A673 (cell line): ENCODE data around the gene DNAI7. TPM values are rescaled to one million over a fixed set of nuclear protein-coding genes. Genes with fewer than 3 reads are reported as not detected.

Experiments
- BruUV-seq: library from RNA; stranded (reverse); fragments of 400-500 nt; replicated peaks from 2 replicates; lab custom pipeline; 2021; lab: Mats Ljungman, UMichigan
- CTCF ChIA-PET: fragments of 300-600 bp; sonication (Branson Sonifier 250); formaldehyde crosslinking; loops from one replicate; lab custom pipeline; 2022; ENCODE audit warnings: antibody characterized with exemption; lab: Charles Lee
- POLR2A ChIA-PET: fragments of 300-600 bp; sonication (Branson Sonifier 250); formaldehyde crosslinking; loops from one replicate; lab custom pipeline; 2022; ENCODE audit warnings: antibody characterized with exemption; ENCODE audit not compliant: low non-redundant PET; lab: Charles Lee
- DNase-seq: peaks from one replicate; pipeline ENCODE4 v3.0.0-alpha.2; 2015; ENCODE audit warnings: low spot score
- H3K27ac ChIP-seq: fragments of 200-600 bp; sonication (generic); 2 replicates; pipeline ENCODE4 v1.5.1; 2016; ENCODE audit warnings: mixed run types, low read depth, mild to moderate bottlenecking, mixed read lengths, antibody characterized with exemption, low read length; ENCODE audit not compliant: poor library complexity, severe bottlenecking
- H3K27me3 ChIP-seq: fragments of 200-600 bp; sonication (generic); replicated peaks from 2 replicates; pipeline ENCODE4 v1.6.1; 2017; ENCODE audit warnings: mixed run types, low read depth, mild to moderate bottlenecking, mixed read lengths, antibody characterized with exemption, low read length; ENCODE audit not compliant: insufficient read depth, poor library complexity
- H3K36me3 ChIP-seq: fragments of 200-600 bp; sonication (generic); 2 replicates; pipeline ENCODE4 v1.6.1; 2016; ENCODE audit warnings: mixed run types, mild to moderate bottlenecking, mixed read lengths, antibody characterized with exemption, low read length; ENCODE audit not compliant: insufficient read depth, poor library complexity, severe bottlenecking
- H3K4me1 ChIP-seq: fragments of 200-600 bp; sonication (generic); 2 replicates; pipeline ENCODE4 v1.6.1; 2017; ENCODE audit warnings: mixed run types, mild to moderate bottlenecking, mixed read lengths, antibody characterized with exemption, low read length; ENCODE audit not compliant: insufficient read depth, poor library complexity, severe bottlenecking
- H3K4me3 ChIP-seq: fragments of 200-600 bp; sonication (generic); 2 replicates; pipeline ENCODE4 v1.5.1; 2016; ENCODE audit warnings: low read depth, mixed run types, mild to moderate bottlenecking, mixed read lengths, low read length; ENCODE audit not compliant: poor library complexity, severe bottlenecking
- H3K9me3 ChIP-seq: fragments of 200-600 bp; sonication (generic); 2 replicates; pipeline ENCODE4 v1.6.1; 2016; ENCODE audit warnings: mixed run types, low read depth, mild to moderate bottlenecking, mixed read lengths, antibody characterized with exemption, low read length; ENCODE audit not compliant: poor library complexity, severe bottlenecking
- EZH2 ChIP-seq: fragments of 200-600 bp; sonication (generic); IDR thresholded peaks from 2 replicates; pipeline ENCODE4 v1.6.1; 2017; ENCODE audit warnings: borderline replicate concordance, low read depth, mild to moderate bottlenecking, mixed read lengths, antibody characterized with exemption, low read length; ENCODE audit not compliant: poor library complexity, severe bottlenecking
- intact Hi-C: fragments of 100-400 bp; cut with micrococcal nuclease; formaldehyde crosslinking; loops from one replicate; pipeline ENCODE4 v1.10.0; 2022; ENCODE audit not compliant: unreplicated experiment
- total RNA-seq: library from RNA; stranded (reverse); gene quantifications from 2 replicates; pipeline ENCODE4 v1.2.3, GENCODE V29; 2021
- TF ChIP-seq, protein P1 (sequence below): fragments of 300-800, 200-600 bp; sonication (generic); conservative IDR thresholded peaks from 2 replicates; pipeline ENCODE4 v1.5.1; 2017; ENCODE audit warnings: low read depth, mild to moderate bottlenecking, antibody characterized with exemption, low read length, moderate library complexity, mixed read lengths

Gene DNAI7
- total RNA-seq, 1 experiment from 2014 or later: 0.73 TPM

DNA sequence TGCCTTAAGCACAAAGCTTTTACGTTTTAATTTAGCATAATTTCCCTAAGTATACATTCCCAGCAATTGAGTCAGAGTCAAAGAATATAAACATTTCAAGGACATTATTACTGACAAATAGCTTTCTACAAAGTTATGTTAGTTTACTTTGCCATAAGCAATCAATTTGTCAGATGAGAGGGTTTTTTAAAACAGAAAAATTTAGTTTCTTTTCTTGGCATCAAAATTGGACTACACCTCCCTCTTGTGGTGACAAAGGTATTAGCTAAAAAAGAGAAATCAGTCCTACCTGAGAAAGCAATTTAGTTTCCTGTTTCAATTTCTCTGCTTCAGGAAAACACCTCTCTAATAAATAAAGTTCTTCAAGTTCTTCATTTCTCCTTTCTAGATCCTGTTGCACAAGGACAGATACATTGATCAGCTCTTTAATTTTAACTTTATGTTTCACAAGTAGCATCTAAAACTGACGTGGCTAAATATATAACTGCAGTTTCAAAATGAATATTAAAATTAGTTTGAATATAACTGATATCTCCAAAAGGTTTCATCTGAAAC lies 39.9 kb downstream of the DNAI7 start:
- no peak overlapping the region for H3K27ac ChIP-seq
- POLR2A ChIA-PET: no interaction called here

DNA sequence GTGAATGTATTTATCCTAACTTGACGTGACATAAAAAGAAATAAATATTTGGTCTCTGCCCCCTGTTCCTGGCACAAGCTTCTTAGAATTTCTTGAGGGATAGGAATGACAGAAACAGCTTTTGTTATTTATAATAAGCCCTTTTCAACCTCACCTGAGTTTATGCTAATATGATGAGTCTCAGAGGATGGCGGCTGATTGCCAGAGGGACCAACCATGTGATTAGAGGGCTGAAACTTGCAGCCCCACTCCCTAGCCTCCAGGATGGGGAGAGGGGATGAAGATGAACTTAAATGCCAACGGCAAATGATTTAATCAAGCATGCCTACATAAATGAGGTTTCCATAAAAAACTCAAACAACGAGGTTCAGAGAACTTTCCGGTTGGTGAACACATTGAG lies 42.9 kb downstream of the DNAI7 start:
- Histone ChIP-seq H3K27ac (no peak overlapping the region), H3K4me3 (no peak overlapping the region), H3K27me3 (no peaks in the 10 kb centered on the region), H3K4me1 (no peaks in the 10 kb centered on the region), H3K9me3 (no peaks in the 10 kb centered on the region), H3K36me3 (no peaks in the 10 kb centered on the region)
- no peak for TF ChIP-seq EZH2
- TF ChIP-seq, protein P1, sequence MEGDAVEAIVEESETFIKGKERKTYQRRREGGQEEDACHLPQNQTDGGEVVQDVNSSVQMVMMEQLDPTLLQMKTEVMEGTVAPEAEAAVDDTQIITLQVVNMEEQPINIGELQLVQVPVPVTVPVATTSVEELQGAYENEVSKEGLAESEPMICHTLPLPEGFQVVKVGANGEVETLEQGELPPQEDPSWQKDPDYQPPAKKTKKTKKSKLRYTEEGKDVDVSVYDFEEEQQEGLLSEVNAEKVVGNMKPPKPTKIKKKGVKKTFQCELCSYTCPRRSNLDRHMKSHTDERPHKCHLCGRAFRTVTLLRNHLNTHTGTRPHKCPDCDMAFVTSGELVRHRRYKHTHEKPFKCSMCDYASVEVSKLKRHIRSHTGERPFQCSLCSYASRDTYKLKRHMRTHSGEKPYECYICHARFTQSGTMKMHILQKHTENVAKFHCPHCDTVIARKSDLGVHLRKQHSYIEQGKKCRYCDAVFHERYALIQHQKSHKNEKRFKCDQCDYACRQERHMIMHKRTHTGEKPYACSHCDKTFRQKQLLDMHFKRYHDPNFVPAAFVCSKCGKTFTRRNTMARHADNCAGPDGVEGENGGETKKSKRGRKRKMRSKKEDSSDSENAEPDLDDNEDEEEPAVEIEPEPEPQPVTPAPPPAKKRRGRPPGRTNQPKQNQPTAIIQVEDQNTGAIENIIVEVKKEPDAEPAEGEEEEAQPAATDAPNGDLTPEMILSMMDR: no peak
- no TSS peak for BruUV-seq
- no peak for DNase-seq
- CTCF ChIA-PET: no interaction called here
- intact Hi-C loops: no loop called here
- POLR2A ChIA-PET: no interaction called here

More for the DNA sequence above, 39.9 kb downstream of the DNAI7 start:
- Histone ChIP-seq H3K9me3 (no peaks in the 10 kb centered on the region), H3K36me3 (no peaks in the 10 kb centered on the region), H3K27me3 (no peaks in the 10 kb centered on the region), H3K4me1 (no peaks in the 10 kb centered on the region), H3K4me3 (no peak overlapping the region)
- DNase-seq: peak; percentile 41
- no TSS peak for BruUV-seq
- intact Hi-C loops: no loop called here
- no peak for TF ChIP-seq EZH2
- TF ChIP-seq, protein P1: peak; percentile 80
- CTCF ChIA-PET: no interaction called here

DNA sequence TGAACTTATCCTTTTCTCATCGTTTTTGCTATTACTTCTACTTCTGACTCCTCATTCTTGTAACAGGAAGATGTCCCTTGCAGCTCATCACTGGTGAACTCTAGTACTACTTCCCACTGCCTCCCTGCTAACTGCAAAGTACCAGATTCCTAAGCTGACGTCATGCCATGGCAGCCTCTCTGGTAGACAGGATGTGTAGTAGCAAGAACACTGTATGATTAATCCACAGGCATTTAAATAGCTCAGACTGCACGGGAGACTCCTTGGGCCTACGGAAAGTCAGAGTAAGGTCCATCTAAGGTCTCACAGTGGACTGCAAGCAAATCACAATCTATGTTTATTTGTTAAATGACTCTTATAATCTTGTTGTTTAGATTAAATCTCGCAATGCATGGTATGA lies 43.5 kb downstream of the DNAI7 start:
- TF ChIP-seq EZH2: no peak
- TF ChIP-seq, protein P1: no peak
- DNase-seq: peak; percentile 58
- Histone ChIP-seq H3K4me3 (no peak overlapping the region), H3K9me3 (no peaks in the 10 kb centered on the region), H3K36me3 (no peaks in the 10 kb centered on the region), H3K4me1 (no peaks in the 10 kb centered on the region), H3K27ac (no peak overlapping the region), H3K27me3 (no peaks in the 10 kb centered on the region)
- POLR2A ChIA-PET: no interaction called here
- BruUV-seq: no TSS peak
- intact Hi-C loops: no loop called here
- CTCF ChIA-PET: no interaction called here
